ENCODE results near the gene TOR1B. TPM values are rescaled to one million over a fixed set of nuclear protein-coding genes. Genes with fewer than 3 reads are reported as not detected.

Gene TOR1B
- total and polyA plus RNA-seq, 3 donors from 2014 or later: 29.4 to 54.7 (median 30.8) TPM

- no peak overlapping the region for H3K4me3 ChIP-seq
- TF ChIP-seq CTCF (IDR thresholded peaks at IDR 0.05): no peak
- no peak for TF ChIP-seq POLR2A (IDR thresholded peaks at IDR 0.05)
- no peaks in the 10 kb centered on the region for H3K27me3 ChIP-seq
- no peaks in the 10 kb centered on the region for H3K9me3 ChIP-seq
- no peak for DNase-seq
- H3K27ac ChIP-seq: peak overlapping the region in 1 of 2 donors; percentile 29
- no peaks in the 10 kb centered on the region for H3K36me3 ChIP-seq (ENCODE audit: low read depth, missing control alignments)
- 79% methylated on average over 13 of the region's 13 CpGs for WGBS, 2 donors
- no peaks in the 10 kb centered on the region for H3K4me1 ChIP-seq
- intact Hi-C loops (cut with DNase I; ENCODE audit: low total_unique reads): no loop called here
These were observed 39.7 kb upstream of the TOR1B start for GRCh38 chr9:129762985-129763926.

GRCh38 chr9:129765764-129766317 lies 37.1 kb upstream of the TOR1B start:
- Histone ChIP-seq H3K27ac (no peak overlapping the region), H3K4me1 (no peaks in the 10 kb centered on the region), H3K27me3 (no peaks in the 10 kb centered on the region), H3K4me3 (no peak overlapping the region), H3K9me3 (no peaks in the 10 kb centered on the region), H3K36me3 (ENCODE audit: low read depth, missing control alignments) (no peaks in the 10 kb centered on the region)
- no peak for DNase-seq
- 88 to 92% methylated on average over 4 of the region's 4 CpGs for WGBS, 2 donors
- TF ChIP-seq CTCF (IDR thresholded peaks at IDR 0.05) (no peak), POLR2A (IDR thresholded peaks at IDR 0.05) (no peak)
- intact Hi-C loops (cut with DNase I; ENCODE audit: low total_unique reads): no loop called here

- Histone ChIP-seq H3K27me3 (no peaks in the 10 kb centered on the region), H3K36me3 (ENCODE audit: low read depth, missing control alignments) (no peaks in the 10 kb centered on the region), H3K27ac (no peak overlapping the region), H3K4me1 (peaks cover 3% of the 10 kb centered on the region), H3K9me3 (no peaks in the 10 kb centered on the region), H3K4me3 (no peak overlapping the region)
- no peak for DNase-seq
- WGBS, 2 donors: 90 to 97% methylated on average over 6 of the region's 6 CpGs
- intact Hi-C loops (cut with DNase I; ENCODE audit: low total_unique reads): no loop called here
- no peak for TF ChIP-seq CTCF (IDR thresholded peaks at IDR 0.05)
- TF ChIP-seq POLR2A (IDR thresholded peaks at IDR 0.05): no peak
These were observed 34.5 kb upstream of the TOR1B start for GRCh38 chr9:129768486-129768885.

GRCh38 chr9:129769669-129770068 lies 33.3 kb upstream of the TOR1B start:
- Histone ChIP-seq H3K4me1 (peaks cover 3% of the 10 kb centered on the region), H3K27me3 (no peaks in the 10 kb centered on the region), H3K27ac (no peak overlapping the region), H3K9me3 (no peaks in the 10 kb centered on the region), H3K36me3 (ENCODE audit: low read depth, missing control alignments) (no peaks in the 10 kb centered on the region), H3K4me3 (no peak overlapping the region)
- TF ChIP-seq CTCF (IDR thresholded peaks at IDR 0.05): no peak
- no peak for TF ChIP-seq POLR2A (IDR thresholded peaks at IDR 0.05)
- intact Hi-C loops (cut with DNase I; ENCODE audit: low total_unique reads): no loop called here
- 62 to 73% methylated on average over 5 of the region's 5 CpGs for WGBS, 2 donors
- no peak for DNase-seq
